Nephron (organoid): ENCODE results near the gene TTL.

Experiments used
- H3K27ac Mint-ChIP-seq, 3 experiments: 2 replicates each; pipeline ENCODE4 v1.8.0; 2020; ENCODE audit warnings: mixed read lengths in 3 of 3, mild to moderate bottlenecking in 2 of 3, moderate library complexity in 1 of 3
- H3K27me3 Mint-ChIP-seq: 2 replicates; pipeline ENCODE4 v1.8.0; 2021; ENCODE audit warnings: low read depth, mild to moderate bottlenecking, moderate library complexity, mixed read lengths
- H3K36me3 Mint-ChIP-seq: 2 replicates; pipeline ENCODE4 v1.8.0; 2020; ENCODE audit warnings: low read depth, mixed read lengths
- H3K4me1 Mint-ChIP-seq: 2 replicates; pipeline ENCODE4 v1.8.0; 2020; ENCODE audit warnings: mixed read lengths
- H3K4me3 Mint-ChIP-seq, 3 experiments: 2 replicates each; pipeline ENCODE4 v1.8.0; 2020; ENCODE audit warnings: mild to moderate bottlenecking in 3 of 3, mixed read lengths in 3 of 3, moderate library complexity in 2 of 3
- H3K9me3 Mint-ChIP-seq: 2 replicates; pipeline ENCODE4 v1.8.0; 2020; ENCODE audit warnings: mixed read lengths
- TF ChIP-seq, protein P1 (sequence below), 3 experiments: fragments of 200-600 bp; sonication (generic); IDR thresholded peaks; one replicate each; pipeline ENCODE4 v1.5.0; 2021; ENCODE audit warnings: antibody characterized with exemption in 3 of 3; ENCODE audit not compliant: unreplicated experiment in 3 of 3

TTL gene

GRCh38 chr2:112539306-112539705 lies 57.4 kb downstream of the TTL start:
- peaks cover 5% of the 10 kb centered on the region for H3K4me1 Mint-ChIP-seq
- H3K4me3 Mint-ChIP-seq = peak overlapping the region; percentile 1 to 40 (median 27)
- peaks cover 3% of the 10 kb centered on the region for H3K27me3 Mint-ChIP-seq
- H3K9me3 Mint-ChIP-seq = no peaks in the 10 kb centered on the region
- H3K36me3 Mint-ChIP-seq = no peaks in the 10 kb centered on the region
- peak overlapping the region in 1 of 3 experiments; percentile 13 for H3K27ac Mint-ChIP-seq
- TF ChIP-seq, protein P1, sequence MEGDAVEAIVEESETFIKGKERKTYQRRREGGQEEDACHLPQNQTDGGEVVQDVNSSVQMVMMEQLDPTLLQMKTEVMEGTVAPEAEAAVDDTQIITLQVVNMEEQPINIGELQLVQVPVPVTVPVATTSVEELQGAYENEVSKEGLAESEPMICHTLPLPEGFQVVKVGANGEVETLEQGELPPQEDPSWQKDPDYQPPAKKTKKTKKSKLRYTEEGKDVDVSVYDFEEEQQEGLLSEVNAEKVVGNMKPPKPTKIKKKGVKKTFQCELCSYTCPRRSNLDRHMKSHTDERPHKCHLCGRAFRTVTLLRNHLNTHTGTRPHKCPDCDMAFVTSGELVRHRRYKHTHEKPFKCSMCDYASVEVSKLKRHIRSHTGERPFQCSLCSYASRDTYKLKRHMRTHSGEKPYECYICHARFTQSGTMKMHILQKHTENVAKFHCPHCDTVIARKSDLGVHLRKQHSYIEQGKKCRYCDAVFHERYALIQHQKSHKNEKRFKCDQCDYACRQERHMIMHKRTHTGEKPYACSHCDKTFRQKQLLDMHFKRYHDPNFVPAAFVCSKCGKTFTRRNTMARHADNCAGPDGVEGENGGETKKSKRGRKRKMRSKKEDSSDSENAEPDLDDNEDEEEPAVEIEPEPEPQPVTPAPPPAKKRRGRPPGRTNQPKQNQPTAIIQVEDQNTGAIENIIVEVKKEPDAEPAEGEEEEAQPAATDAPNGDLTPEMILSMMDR (IDR thresholded peaks at IDR 0.05; ENCODE audit: unreplicated experiment in 3 of 3) = no peak

- TF ChIP-seq, protein P1 (IDR thresholded peaks at IDR 0.05; ENCODE audit: unreplicated experiment in 3 of 3) = no peak
These were observed 59.0 kb downstream of the TTL start for GRCh38 chr2:112540906-112541305.

GRCh38 chr2:112541315-112542122 lies 59.6 kb downstream of the TTL start:
- Mint-ChIP-seq H3K36me3 (no peaks in the 10 kb centered on the region), H3K27me3 (peaks cover 3% of the 10 kb centered on the region)

More at GRCh38 chr2:112540906-112541305, 59.0 kb downstream of the TTL start:
- Mint-ChIP-seq H3K9me3 (no peaks in the 10 kb centered on the region), H3K27ac (peak overlapping the region in 2 of 3 experiments; percentile 39 to 86), H3K4me1 (peaks cover 5% of the 10 kb centered on the region), H3K4me3 (no peak overlapping the region), H3K36me3 (no peaks in the 10 kb centered on the region), H3K27me3 (peaks cover 3% of the 10 kb centered on the region)

DNA sequence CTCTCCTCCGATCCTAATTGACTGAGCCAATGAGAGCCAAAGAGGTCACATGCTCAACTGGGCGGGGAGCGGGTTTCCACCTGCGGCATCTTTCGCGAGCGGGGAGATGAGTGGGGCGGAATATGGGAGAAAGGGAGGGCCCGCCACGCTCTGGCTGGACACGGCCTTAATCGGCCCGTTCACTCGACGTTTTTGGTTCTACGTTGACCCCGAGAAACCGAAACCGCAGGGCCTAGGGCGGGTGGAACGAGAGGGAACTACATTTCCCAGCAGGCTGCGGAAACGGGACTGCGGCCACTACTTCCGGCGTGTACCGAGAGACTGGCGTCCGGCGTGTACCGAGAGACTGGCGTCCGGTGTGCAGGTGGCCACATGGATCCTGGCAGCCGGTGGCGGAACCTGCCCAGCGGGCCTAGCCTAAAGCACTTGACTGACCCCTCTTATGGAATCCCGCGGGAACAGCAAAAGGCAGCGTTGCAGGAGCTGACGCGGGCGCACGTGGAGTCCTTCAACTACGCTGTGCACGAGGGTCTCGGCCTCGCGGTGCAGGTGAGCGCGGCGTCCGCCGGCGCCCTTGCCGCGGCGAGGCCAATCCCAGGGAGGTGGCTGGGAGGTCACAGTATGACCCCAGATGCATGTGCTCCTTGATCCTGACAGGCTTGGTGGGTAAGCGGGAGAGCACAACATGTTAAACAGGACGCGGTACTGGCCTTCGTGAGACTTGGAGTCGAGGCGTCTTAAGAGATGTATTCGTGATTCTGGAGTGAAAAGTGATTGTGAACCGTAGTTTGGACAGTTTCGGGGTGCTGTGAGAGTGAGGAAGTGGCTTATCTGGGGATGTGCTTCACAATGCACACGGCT lies 60.4 kb downstream of the TTL start, which contains the start of gene POLR1B:
Gene POLR1B (plus strand): TSS at position 343 of the 861 bp plus-strand sequence. CDS start 30 bp downstream, at position 373.
- H3K27me3 Mint-ChIP-seq = peaks cover 3% of the 10 kb centered on the region
- peaks cover 5% of the 10 kb centered on the region for H3K4me1 Mint-ChIP-seq
- peaks cover 4% of the 10 kb centered on the region for H3K36me3 Mint-ChIP-seq
- H3K27ac Mint-ChIP-seq = no peak within 1 kb of the TSS
- no peaks in the 10 kb centered on the region for H3K9me3 Mint-ChIP-seq
- TF ChIP-seq, protein P1 (IDR thresholded peaks at IDR 0.05; ENCODE audit: unreplicated experiment in 3 of 3) = no peak
- no peak within 1 kb of the TSS for H3K4me3 Mint-ChIP-seq

More at GRCh38 chr2:112541315-112542122, 59.6 kb downstream of the TTL start:
- peaks cover 5% of the 10 kb centered on the region for H3K4me1 Mint-ChIP-seq
- no peak overlapping the region for H3K27ac Mint-ChIP-seq
- no peaks in the 10 kb centered on the region for H3K9me3 Mint-ChIP-seq
- no peak overlapping the region for H3K4me3 Mint-ChIP-seq
- TF ChIP-seq, protein P1 (IDR thresholded peaks at IDR 0.05; ENCODE audit: unreplicated experiment in 3 of 3) = no peak

GRCh38 chr2:112542984-112543661 lies 61.2 kb downstream of the TTL start:
- Mint-ChIP-seq H3K36me3 (peaks cover 9% of the 10 kb centered on the region), H3K4me1 (peaks cover 5% of the 10 kb centered on the region), H3K27me3 (peaks cover 3% of the 10 kb centered on the region), H3K4me3 (no peak overlapping the region), H3K9me3 (no peaks in the 10 kb centered on the region), H3K27ac (no peak overlapping the region)
- TF ChIP-seq, protein P1 (IDR thresholded peaks at IDR 0.05; ENCODE audit: unreplicated experiment in 3 of 3) = no peak
